DOHH2 (cell line): ENCODE measurements around the gene NLRP7.

Experiments used
- CTCF ChIP-seq: fragments of 200-600 bp; sonication (generic); IDR thresholded peaks from one replicate; pipeline ENCODE4 v1.5.1; 2014; ENCODE audit warnings: antibody characterized with exemption, mild to moderate bottlenecking, low read depth, low read length; ENCODE audit not compliant: poor library complexity, severe bottlenecking
- EZH2phosphoT487 ChIP-seq: fragments of 200-600 bp; sonication (generic); IDR thresholded peaks from 2 replicates; pipeline ENCODE4 v1.6.1; 2017; ENCODE audit warnings: borderline replicate concordance, mild to moderate bottlenecking, antibody characterized with exemption, low read length, moderate library complexity, mixed read lengths

GRCh38 chr19:54995561-54995960, 48.2 kb upstream of the NLRP7 start:
- TF ChIP-seq CTCF (no peak), EZH2phosphoT487 (no peak)
